Measurements from ENCODE around the gene HLA-C. TPM values are rescaled to one million over a fixed set of nuclear protein-coding genes. Genes with fewer than 3 reads are reported as not detected.
A peak's percentile ranks its signal among the peaks of the same experiment; 100 is the strongest.
"Not testable (repeated sequence)": the region's sequence is repeated elsewhere in the genome, so short reads cannot be mapped to it uniquely, and the experiment has no call there.

HLA-C gene
- total and polyA plus RNA-seq, 5 experiments from 2014 or later, result 1,354 to 3,026 (median 2,582) TPM

DNA sequence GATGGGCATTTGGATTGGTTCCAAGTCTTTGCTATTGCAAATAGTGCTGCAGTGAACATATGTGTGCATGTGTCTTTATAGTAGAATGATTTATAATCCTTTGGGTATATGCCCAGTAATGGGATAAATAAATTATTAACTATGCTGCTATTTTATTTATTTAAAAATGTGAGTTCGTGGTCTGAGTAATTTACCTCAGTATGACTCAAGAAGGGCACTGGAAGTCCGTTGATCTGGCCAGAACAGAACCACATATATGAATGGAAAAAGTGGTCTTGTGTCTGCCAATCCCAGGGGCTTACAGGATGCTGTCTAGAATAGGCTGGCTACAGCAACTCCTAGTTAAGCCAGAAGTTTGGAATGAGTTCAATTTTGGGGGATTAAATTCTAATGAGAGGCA is 27.6 kb upstream of the HLA-C start:
- Mint-ChIP-seq H3K27ac (no peak overlapping the region), H3K27me3 (peaks cover 0 to 15% (median 10%) of the 10 kb centered on the region in 5 donors), H3K9me3 (peaks cover 0 to 8% (median 0%) of the 10 kb centered on the region in 9 donors), H3K4me3 (no peak overlapping the region), H3K36me3 (peaks cover 0 to 8% (median 0%) of the 10 kb centered on the region in 3 donors), H3K4me1 (peaks cover 0 to 2% (median 0%) of the 10 kb centered on the region in 4 donors)
- DNase-seq (no peak), ATAC-seq (no peak)
- POLR2A ChIA-PET, result no interaction called here

DNA sequence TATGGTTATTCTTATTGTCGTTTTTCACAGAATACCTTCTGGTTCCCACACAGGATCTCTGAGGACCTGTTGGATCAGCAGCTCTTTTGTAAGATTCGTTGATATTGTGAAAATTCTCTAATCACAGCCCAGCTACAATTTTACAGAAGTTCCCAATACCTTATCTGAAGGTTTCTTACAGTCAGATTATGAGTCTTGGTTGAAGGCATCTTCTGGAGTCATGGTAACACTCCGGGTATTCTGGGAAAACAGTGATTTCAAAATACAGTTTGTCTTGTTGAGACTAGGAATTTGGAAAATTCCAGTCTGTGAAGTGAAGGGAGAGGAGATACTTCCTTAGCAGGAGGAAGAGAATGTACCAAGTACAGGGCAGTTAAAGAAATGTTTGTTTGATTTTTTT is 22.2 kb upstream of the HLA-C start:
- Mint-ChIP-seq H3K4me1 (peaks cover 0 to 3% (median 0%) of the 10 kb centered on the region in 4 donors), H3K36me3 (peaks cover 0 to 8% (median 0%) of the 10 kb centered on the region in 3 donors), H3K27me3 (peaks cover 8 to 30% (median 11%) of the 10 kb centered on the region in 5 donors), H3K4me3 (no peak overlapping the region), H3K27ac (no peak overlapping the region), H3K9me3 (peaks cover 0 to 8% (median 0%) of the 10 kb centered on the region in 9 donors)
- ATAC-seq (no peak), DNase-seq (no peak)
- POLR2A ChIA-PET, result no interaction called here

DNA sequence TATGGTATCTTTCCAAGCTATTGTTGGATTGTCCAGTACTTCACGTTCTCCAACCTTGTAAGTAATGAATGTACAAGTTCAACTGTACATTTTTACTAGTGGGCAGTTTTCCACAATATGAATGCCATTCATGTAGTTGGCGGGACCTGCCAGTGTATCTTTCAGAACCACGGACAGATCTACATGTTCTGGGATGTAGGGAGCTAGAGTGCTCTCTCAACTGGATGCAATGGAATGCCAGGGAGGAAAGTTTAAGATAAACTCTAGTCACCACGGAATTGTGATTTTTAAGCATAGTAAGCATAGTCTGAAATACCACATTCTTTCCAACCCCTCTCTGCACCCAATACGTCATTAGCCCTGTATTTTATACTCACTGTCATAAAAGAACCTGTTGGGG is 21.5 kb upstream of the HLA-C start:
- H3K4me1 Mint-ChIP-seq, result peaks cover 0 to 6% (median 0%) of the 10 kb centered on the region in 4 donors
- H3K27ac Mint-ChIP-seq, result no peak overlapping the region
- DNase-seq (no peak), ATAC-seq (no peak)
- peaks cover 0 to 8% (median 0%) of the 10 kb centered on the region in 3 donors for H3K36me3 Mint-ChIP-seq
- H3K27me3 Mint-ChIP-seq, result peaks cover 8 to 30% (median 11%) of the 10 kb centered on the region in 5 donors
- no peak overlapping the region for H3K4me3 Mint-ChIP-seq
- POLR2A ChIA-PET, result no interaction called here
- H3K9me3 Mint-ChIP-seq, result peaks cover 0 to 8% (median 0%) of the 10 kb centered on the region in 9 donors

DNA sequence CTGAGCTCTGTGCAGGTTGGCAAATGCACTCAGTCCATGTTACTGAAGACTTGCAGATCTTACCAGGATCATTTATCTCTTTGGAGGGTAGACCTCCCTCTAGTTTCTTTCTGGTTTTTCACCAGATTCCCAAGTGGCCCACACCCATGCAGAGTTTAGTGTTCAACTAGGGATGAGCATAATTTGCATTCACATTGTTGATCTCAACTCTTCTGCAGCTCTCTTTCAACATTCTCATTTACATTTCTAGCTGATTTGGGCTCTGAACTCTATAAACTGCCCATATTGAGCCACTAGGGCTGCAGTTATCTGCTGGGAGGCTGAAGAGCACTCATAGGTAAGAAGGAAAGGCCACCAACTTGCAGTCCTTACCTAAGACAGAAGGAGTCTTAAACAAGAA is 17.9 kb upstream of the HLA-C start:
- no peak overlapping the region for H3K27ac Mint-ChIP-seq
- H3K4me3 Mint-ChIP-seq, result no peak overlapping the region
- POLR2A ChIA-PET, result no interaction called here
- DNase-seq, result no peak
- H3K27me3 Mint-ChIP-seq, result peaks cover 7 to 30% (median 11%) of the 10 kb centered on the region in 5 donors
- H3K36me3 Mint-ChIP-seq, result no peaks in the 10 kb centered on the region
- ATAC-seq, result no peak
- H3K9me3 Mint-ChIP-seq, result no peaks in the 10 kb centered on the region
- H3K4me1 Mint-ChIP-seq, result peaks cover 0 to 6% (median 0%) of the 10 kb centered on the region in 4 donors

DNA sequence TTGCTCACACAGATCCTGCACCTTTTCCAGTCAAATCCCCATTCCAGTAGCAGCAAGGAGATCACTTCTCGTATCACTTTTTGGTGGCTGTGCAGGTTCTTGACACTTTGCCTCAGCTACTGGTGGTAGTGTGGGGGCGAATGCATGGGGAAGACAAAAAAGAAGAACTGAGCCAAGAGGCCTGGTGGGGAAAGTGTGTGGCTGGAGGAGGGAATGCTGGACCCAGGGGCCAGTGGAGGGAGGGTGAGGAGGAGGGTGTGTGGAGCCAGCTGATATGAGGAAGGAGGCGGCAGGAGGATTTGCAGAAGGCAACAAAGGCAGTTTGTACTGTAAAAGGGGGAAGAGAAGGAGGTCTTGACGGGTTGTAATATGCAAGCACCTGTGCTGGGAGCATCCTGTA is 15.7 kb upstream of the HLA-C start:
- DNase-seq (no peak), ATAC-seq (no peak)
- peaks cover 0 to 6% (median 0%) of the 10 kb centered on the region in 4 donors for H3K4me1 Mint-ChIP-seq
- no peak overlapping the region for H3K27ac Mint-ChIP-seq
- no peaks in the 10 kb centered on the region for H3K36me3 Mint-ChIP-seq
- H3K4me3 Mint-ChIP-seq, result no peak overlapping the region
- H3K9me3 Mint-ChIP-seq, result no peaks in the 10 kb centered on the region
- peaks cover 5 to 30% (median 9%) of the 10 kb centered on the region in 5 donors for H3K27me3 Mint-ChIP-seq
- POLR2A ChIA-PET, result interaction anchor here (0.7 kb wide), 1 partner anchor 18 kb away, joined by 3 read pairs; no protein-coding TSS in a partner anchor

DNA sequence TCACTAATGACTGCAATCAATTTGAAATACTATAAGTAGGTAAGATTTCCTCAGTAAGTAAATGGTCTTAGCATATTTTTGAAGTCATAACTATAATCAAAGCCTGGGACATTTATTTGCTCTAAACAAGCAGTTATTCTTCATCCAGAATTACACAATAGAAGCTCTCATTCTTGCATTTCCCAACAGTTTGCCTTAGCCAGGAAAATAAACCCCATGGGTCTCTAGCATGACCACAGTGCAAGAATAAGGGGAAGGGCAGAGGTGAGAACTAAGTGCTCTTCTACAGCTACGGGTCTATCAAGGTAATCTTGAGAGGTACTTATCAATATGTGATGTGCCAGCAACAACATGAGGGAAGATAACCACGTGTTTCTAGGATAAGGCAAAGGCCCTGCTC is 14.1 kb upstream of the HLA-C start:
- H3K9me3 Mint-ChIP-seq, result peaks cover 0 to 4% (median 0%) of the 10 kb centered on the region in 9 donors
- DNase-seq (no peak), ATAC-seq (no peak)
- H3K4me3 Mint-ChIP-seq, result no peak overlapping the region
- H3K36me3 Mint-ChIP-seq, result peaks cover 0 to 5% (median 0%) of the 10 kb centered on the region in 3 donors
- H3K27ac Mint-ChIP-seq, result no peak overlapping the region
- POLR2A ChIA-PET, result interaction anchor here (1.3 kb wide), 1 partner anchor 22 kb away, joined by 6 read pairs; no protein-coding TSS in a partner anchor
- H3K4me1 Mint-ChIP-seq, result peaks cover 0 to 6% (median 0%) of the 10 kb centered on the region in 4 donors
- H3K27me3 Mint-ChIP-seq, result peaks cover 0 to 15% (median 4%) of the 10 kb centered on the region in 5 donors

DNA sequence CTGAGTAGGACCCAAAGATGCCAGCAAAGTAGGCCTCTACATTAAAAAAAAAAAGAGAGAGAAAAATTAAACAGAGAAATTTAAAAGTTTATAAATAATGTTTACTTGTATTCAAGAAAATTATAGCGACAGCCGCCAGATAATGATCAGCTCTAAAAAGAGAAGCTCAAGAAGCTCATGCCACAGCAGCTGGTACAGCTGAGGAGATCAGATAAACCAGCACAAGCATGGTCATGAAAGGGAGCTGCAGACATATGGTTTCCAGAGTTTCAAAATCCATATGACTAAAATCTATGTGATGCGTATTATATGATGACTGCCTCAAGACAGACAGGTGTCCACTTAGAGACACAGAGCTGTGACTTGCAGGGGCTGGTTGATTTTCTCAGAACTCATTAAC is 13.6 kb upstream of the HLA-C start:
- no peak for DNase-seq
- peaks cover 0 to 4% (median 0%) of the 10 kb centered on the region in 9 donors for H3K9me3 Mint-ChIP-seq
- POLR2A ChIA-PET, result interaction anchor here (1.3 kb wide), 1 partner anchor 23 kb away, joined by 6 read pairs; no protein-coding TSS in a partner anchor
- no peak for ATAC-seq
- H3K4me1 Mint-ChIP-seq, result peaks cover 0 to 6% (median 0%) of the 10 kb centered on the region in 4 donors
- H3K4me3 Mint-ChIP-seq, result no peak overlapping the region
- peaks cover 0 to 5% (median 0%) of the 10 kb centered on the region in 3 donors for H3K36me3 Mint-ChIP-seq
- H3K27me3 Mint-ChIP-seq, result peaks cover 0 to 11% (median 3%) of the 10 kb centered on the region in 5 donors
- no peak overlapping the region for H3K27ac Mint-ChIP-seq

DNA sequence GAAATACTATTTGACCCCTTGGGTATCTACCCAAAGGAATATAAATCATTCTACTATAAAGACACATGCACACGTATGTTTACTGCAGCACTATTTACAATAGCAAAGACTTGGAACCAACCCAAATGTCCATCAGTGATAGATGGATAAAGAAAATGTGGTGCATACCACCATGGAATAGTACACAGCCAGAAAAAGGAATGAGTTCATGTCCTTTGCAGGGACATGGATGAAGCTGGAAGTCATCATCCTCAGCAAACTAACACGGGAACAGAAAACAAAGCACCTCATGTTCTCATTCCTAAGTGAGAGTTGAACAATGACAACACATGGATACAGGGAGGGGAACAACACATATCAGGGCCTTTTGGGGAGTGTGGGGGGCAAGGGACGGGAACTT is 7.8 kb upstream of the HLA-C start:
- ATAC-seq, H3K36me3 Mint-ChIP-seq, H3K4me3 Mint-ChIP-seq, H3K9me3 Mint-ChIP-seq, POLR2A ChIA-PET, DNase-seq, H3K27me3 Mint-ChIP-seq: not testable (repeated sequence)
- Mint-ChIP-seq H3K4me1 (peaks cover 0 to 10% (median 4%) of the 10 kb centered on the region in 4 donors), H3K27ac (peak overlapping the region in 1 of 10 donors; percentile 9)

DNA sequence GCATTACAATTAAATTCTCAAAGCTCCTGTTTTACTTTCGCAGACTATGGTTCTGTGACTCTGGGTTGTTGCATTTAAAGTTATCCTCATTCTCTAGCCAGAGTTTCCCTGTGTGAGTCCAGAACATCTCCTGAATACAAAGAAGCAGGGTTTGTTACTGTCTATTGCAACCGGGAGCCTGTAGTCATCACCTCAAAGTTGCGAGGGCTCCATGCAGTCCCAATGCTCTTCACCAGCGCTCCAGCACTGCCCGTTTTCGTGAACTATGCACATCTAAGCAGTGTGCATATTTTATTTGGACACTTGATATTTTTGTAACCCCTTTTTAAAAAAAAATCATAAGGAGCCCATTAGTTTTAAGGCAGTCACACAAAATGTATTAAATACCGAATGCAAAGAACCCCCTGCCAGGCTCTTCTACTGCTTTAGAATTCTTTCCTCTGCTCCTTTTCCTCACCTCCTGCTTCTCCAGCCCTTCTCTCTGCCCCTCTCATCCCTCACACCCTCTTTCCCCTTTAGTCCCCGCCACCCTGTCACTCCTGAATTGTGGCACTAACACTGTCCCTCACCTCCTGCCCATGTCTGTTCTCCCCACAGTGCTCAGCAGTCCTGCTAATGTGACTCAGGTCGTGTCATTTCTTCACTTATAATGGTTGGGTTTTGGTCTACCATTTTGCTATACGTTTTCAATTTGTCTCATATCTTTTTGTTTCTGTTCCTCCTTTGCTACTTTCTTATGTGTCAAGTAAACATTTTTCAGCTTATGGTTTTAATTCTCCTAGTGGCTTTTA is 1.1 kb upstream of the HLA-C start:
- Mint-ChIP-seq H3K36me3 (peaks cover 6 to 38% (median 31%) of the 10 kb centered on the region in 3 donors), H3K27ac (peak overlapping the region; percentile 98 to 100 (median 100)), H3K27me3 (no peaks in the 10 kb centered on the region), H3K4me3 (peak overlapping the region; percentile 92 to 99 (median 96)), H3K4me1 (peaks cover 22 to 65% (median 47%) of the 10 kb centered on the region in 4 donors), H3K9me3 (peaks cover 0 to 1% (median 0%) of the 10 kb centered on the region in 9 donors)
- ATAC-seq, result peak in 1 of 2 donors; percentile 18
- peak in 4 of 10 donors; percentile 20 to 40 (median 28) for DNase-seq
- POLR2A ChIA-PET, result interaction anchor here (0.8 to 2.7 kb wide), 17 partner anchors 11 to 189 kb away, joined by 3 to 54 read pairs (median 5); partner anchors contain the start of gene HLA-B

DNA sequence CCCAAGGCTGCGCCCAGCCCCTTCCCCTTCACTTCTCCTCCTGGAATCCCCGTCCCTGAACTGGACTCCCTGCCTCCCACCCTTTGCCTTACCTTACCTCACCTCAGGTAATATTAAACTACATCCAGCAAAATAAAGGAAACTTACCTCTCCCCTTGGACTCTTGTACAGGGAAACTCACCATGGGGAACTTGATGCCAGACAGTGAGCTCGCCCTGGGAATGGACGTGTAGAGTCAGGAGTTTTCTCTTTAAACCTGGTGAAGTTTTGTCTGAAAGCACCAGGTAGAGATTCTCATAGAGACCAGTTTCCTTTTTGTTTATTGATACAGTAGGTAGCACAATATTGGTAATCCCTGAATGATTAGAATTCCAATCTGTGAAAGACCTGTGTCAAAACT is 544 bp upstream of the HLA-C start:
- H3K36me3 Mint-ChIP-seq, result peaks cover 6 to 44% (median 31%) of the 10 kb centered on the region in 3 donors
- DNase-seq (peak in 2 of 10 donors; percentile 41 to 43), ATAC-seq (peak; percentile 9 to 18)
- no peaks in the 10 kb centered on the region for H3K27me3 Mint-ChIP-seq
- POLR2A ChIA-PET, result interaction anchor here (0.8 to 2.7 kb wide), 16 partner anchors 11 to 190 kb away, joined by 3 to 54 read pairs (median 6); partner anchors contain the start of gene HLA-B
- H3K4me3 Mint-ChIP-seq, result peak overlapping the region; percentile 92 to 99 (median 96)
- peaks cover 0 to 1% (median 0%) of the 10 kb centered on the region in 9 donors for H3K9me3 Mint-ChIP-seq
- H3K27ac Mint-ChIP-seq, result peak overlapping the region; percentile 98 to 100 (median 100)
- H3K4me1 Mint-ChIP-seq, result peaks cover 27 to 71% (median 53%) of the 10 kb centered on the region in 4 donors

DNA sequence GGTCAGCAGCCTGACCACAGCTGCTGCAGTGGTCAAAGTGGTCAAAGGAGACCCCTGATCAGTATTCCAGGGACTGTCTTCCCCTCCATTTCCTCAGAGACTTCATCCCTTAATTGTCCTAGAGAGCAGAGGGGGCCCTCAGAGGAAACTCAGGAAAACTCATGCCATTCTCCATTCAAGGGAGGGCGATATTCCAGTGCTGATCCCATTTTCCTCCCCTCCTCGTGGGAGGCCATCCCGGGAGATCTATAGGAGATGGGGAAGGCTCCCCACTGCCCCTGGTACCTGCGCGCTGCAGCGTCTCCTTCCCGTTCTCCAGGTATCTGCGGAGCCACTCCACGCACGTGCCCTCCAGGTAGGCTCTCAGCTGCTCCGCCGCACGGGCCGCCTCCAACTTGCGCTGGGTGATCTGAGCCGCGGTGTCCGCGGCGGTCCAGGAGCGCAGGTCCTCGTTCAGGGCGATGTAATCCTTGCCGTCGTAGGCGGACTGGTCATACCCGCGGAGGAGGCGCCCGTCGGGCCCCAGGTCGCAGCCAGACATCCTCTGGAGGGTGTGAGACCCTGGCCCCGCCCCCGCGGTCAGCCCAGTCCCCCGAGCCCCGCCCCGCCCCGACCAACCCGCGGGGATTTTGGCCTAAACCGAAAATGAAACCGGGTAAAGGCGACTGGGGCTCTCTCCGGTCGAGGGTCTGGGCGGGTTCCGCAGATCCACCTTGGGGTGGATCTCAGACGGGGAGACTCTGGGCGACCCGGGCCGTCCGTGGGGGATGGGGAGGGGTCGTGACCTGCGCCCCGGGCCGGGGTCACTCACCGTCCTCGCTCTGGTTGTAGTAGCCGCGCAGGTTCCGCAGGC is 878 bp downstream of the HLA-C start:
- POLR2A ChIA-PET, result interaction anchor here (0.6 to 4.0 kb wide), 9 partner anchors 62 to 656 kb away, joined by 3 to 47 read pairs (median 4); no protein-coding TSS in a partner anchor
- Mint-ChIP-seq H3K27me3 (no peaks in the 10 kb centered on the region), H3K27ac (peak overlapping the region; percentile 98 to 100 (median 100)), H3K4me3 (peak overlapping the region; percentile 92 to 99 (median 96)), H3K36me3 (peaks cover 6 to 47% (median 30%) of the 10 kb centered on the region in 3 donors), H3K9me3 (peaks cover 0 to 1% (median 0%) of the 10 kb centered on the region in 9 donors), H3K4me1 (peaks cover 33 to 81% (median 61%) of the 10 kb centered on the region in 4 donors)
- ATAC-seq (peak; percentile 16 to 28), DNase-seq (peak; percentile 26 to 88 (median 60))

DNA sequence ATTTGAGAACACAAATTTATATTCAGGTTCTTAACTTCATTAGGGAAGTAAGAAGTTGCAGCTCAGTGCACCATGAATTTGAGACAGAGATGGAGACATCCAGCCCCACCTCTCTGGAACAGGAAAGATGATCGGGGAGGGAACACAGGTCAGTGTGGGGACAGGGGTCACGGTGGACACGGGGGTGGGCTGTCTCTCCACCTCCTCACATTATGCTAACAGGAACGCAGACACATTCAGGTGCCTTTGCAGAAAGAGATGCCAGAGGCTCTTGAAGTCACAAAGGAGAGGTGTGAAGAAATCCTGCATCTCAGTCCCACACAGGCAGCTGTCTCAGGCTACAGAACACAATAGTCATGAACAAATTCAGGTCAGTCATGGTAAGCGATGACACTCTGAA is 3.1 kb downstream of the HLA-C start:
- ATAC-seq (no peak), DNase-seq (peak in 2 of 10 donors; percentile 17 to 22)
- peaks cover 30 to 73% (median 55%) of the 10 kb centered on the region in 4 donors for H3K4me1 Mint-ChIP-seq
- peaks cover 0 to 7% (median 0%) of the 10 kb centered on the region in 9 donors for H3K9me3 Mint-ChIP-seq
- POLR2A ChIA-PET, result interaction anchor here (0.6 to 4.0 kb wide), 16 partner anchors 8 to 468 kb away, joined by 3 to 47 read pairs (median 5); no protein-coding TSS in a partner anchor
- H3K4me3 Mint-ChIP-seq, result peak overlapping the region; percentile 82 to 99 (median 96)
- H3K36me3 Mint-ChIP-seq, result peaks cover 10 to 47% (median 29%) of the 10 kb centered on the region in 3 donors
- H3K27ac Mint-ChIP-seq, result peak overlapping the region; percentile 84 to 100 (median 95)
- H3K27me3 Mint-ChIP-seq, result no peaks in the 10 kb centered on the region

Measured in naive thymus-derived CD8-positive, alpha-beta T cell (primary cell).